HEK293T (cell line): Measurements from ENCODE around the gene TBC1D23.
"Not testable (repeated sequence)": the region's sequence is repeated elsewhere in the genome, so short reads cannot be mapped to it uniquely, and the experiment has no call there.

ENCODE experiments used
- CTCF ChIA-PET: fragments of 350-600 bp; formaldehyde crosslinking; extraction: SDS; loops from one replicate; lab custom pipeline; 2021; ENCODE audit warnings: antibody characterized with exemption, inconsistent platforms; lab: Yijun Ruan, JAX
- POLR2A ChIA-PET: fragments of 350-600 bp; formaldehyde crosslinking; extraction: SDS; loops from one replicate; lab custom pipeline; 2020; ENCODE audit warnings: antibody characterized with exemption, inconsistent platforms; lab: Yijun Ruan, JAX
- DNase-seq: peaks from one replicate; pipeline ENCODE4 v3.0.0; 2012; ENCODE audit warnings: mixed read lengths; ENCODE audit errors: extremely low spot score
- ARNT ChIP-seq: fragments of 450-650 bp; IDR thresholded peaks from 2 replicates; pipeline ENCODE4 v1.6.1; 2017; ENCODE audit warnings: mild to moderate bottlenecking
- BHLHE40 ChIP-seq: fragments of 450-650 bp; IDR thresholded peaks from 2 replicates; pipeline ENCODE4 v1.6.1; 2016; ENCODE audit warnings: mild to moderate bottlenecking, moderate library complexity, borderline replicate concordance
- CTBP1 ChIP-seq: fragments of 450-650 bp; IDR thresholded peaks from 2 replicates; pipeline ENCODE4 v1.6.1; 2016; ENCODE audit warnings: borderline replicate concordance
- ELF4 ChIP-seq: fragments of 450-650 bp; IDR thresholded peaks from 2 replicates; pipeline ENCODE4 v1.6.1; 2017; ENCODE audit warnings: antibody characterized with exemption
- FOXA1 ChIP-seq: fragments of 450-650 bp; IDR thresholded peaks from 2 replicates; pipeline ENCODE4 v1.6.1; 2016; ENCODE audit warnings: mild to moderate bottlenecking
- FOXK2 ChIP-seq: fragments of 450-650 bp; IDR thresholded peaks from 2 replicates; pipeline ENCODE4 v1.6.1; 2016; ENCODE audit warnings: mild to moderate bottlenecking
- FOXM1 ChIP-seq: fragments of 450-650 bp; IDR thresholded peaks from 2 replicates; pipeline ENCODE4 v1.6.1; 2017; ENCODE audit warnings: mild to moderate bottlenecking, borderline replicate concordance
- HDGF ChIP-seq: fragments of 450-650 bp; IDR thresholded peaks from 2 replicates; pipeline ENCODE4 v1.6.1; 2017; ENCODE audit warnings: antibody characterized with exemption, borderline replicate concordance
- L3MBTL2 ChIP-seq: fragments of 450-650 bp; conservative IDR thresholded peaks from 2 replicates; pipeline ENCODE4 v1.6.1; 2016; ENCODE audit warnings: mild to moderate bottlenecking
- LEF1 ChIP-seq: fragments of 450-650 bp; IDR thresholded peaks from 2 replicates; pipeline ENCODE4 v1.6.1; 2017; ENCODE audit warnings: mild to moderate bottlenecking, borderline replicate concordance
- NFRKB ChIP-seq: fragments of 450-650 bp; IDR thresholded peaks from 2 replicates; pipeline ENCODE4 v1.6.1; 2016; ENCODE audit warnings: mild to moderate bottlenecking, moderate library complexity
- SP1 ChIP-seq: fragments of 450-650 bp; IDR thresholded peaks from 2 replicates; pipeline ENCODE4 v1.6.1; 2017
- SUZ12 ChIP-seq: fragments of 450-650 bp; IDR thresholded peaks from 2 replicates; pipeline ENCODE4 v1.6.1; 2016; ENCODE audit warnings: mild to moderate bottlenecking
- TARDBP ChIP-seq: fragments of 450-650 bp; IDR thresholded peaks from 2 replicates; pipeline ENCODE4 v1.6.1; 2016
- ZNF384 ChIP-seq: fragments of 450-650 bp; IDR thresholded peaks from 2 replicates; pipeline ENCODE4 v1.6.1; 2016
- TF ChIP-seq, protein P1 (sequence below): fragments of 450-650 bp; IDR thresholded peaks from 2 replicates; pipeline ENCODE4 v1.6.1; 2016

The TBC1D23 gene

DNA sequence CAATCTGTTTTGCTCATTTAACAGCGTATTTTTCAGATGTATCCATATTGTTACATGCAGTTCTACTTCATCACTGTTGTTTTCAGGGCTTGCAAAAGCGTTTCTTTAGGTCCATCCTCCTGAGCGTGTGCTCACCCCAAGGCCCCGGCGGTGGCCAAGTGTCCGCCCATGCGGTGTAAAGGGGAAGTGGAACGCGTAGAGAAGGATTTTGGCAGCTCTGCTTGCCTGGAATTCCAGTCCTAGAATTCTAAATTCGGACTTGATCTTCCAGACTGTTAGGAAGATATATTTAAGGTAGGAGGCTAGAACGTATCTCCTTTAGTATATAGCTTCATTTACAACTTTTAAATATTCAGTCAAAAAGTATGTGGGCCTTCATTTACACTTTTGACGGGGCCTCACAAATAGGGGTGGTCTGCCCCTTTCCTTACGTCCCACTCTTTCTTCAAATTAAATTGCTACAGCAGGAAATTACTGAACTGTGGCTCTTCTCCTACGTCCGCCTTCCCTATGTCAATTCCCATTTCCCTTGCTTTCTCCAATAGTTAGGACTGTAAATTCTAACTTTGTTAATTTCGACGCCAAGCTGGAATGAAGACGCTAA, 609 bp upstream of the TBC1D23 start:
- no peak for DNase-seq
- CTCF ChIA-PET, result interaction anchor here (0.5 to 0.8 kb wide), 2 partner anchors 89 to 202 kb away, joined by 3 read pairs; no protein-coding TSS in a partner anchor
- POLR2A ChIA-PET, result interaction anchor here (0.7 to 1.5 kb wide), 16 partner anchors 10 to 442 kb away, joined by 3 to 13 read pairs (median 4); partner anchors contain the start of gene CMSS1
- TF ChIP-seq L3MBTL2 (peak; percentile 94), CTBP1 (no peak), LEF1 (no peak)

DNA sequence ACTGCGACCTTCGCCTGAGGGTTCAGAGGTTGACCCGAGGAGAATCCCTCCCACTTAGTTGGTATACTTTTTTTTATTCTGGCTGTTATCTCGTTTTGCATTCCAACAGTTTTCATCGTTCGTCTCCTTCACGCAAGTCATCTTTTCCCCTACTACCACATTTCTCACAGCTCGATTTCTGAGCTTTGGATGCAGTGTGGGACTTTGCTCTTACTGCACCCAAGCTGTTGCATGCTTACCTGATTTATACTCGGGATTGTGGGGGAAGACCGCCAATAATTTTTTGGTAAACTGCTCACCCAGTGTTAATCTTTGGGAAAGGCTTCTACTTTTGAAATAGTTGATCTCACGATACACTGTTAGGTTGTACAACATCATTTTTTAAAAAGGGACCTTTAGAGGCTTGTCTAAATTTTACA, 702 bp downstream of the TBC1D23 start:
- TF ChIP-seq L3MBTL2, result no peak
- DNase-seq, result no peak
- ChIA-PET CTCF (no interaction called here), POLR2A (interaction anchor here (1.2 to 1.3 kb wide), 2 partner anchors 172 to 234 kb away, joined by 3 to 5 read pairs; no protein-coding TSS in a partner anchor)

DNA sequence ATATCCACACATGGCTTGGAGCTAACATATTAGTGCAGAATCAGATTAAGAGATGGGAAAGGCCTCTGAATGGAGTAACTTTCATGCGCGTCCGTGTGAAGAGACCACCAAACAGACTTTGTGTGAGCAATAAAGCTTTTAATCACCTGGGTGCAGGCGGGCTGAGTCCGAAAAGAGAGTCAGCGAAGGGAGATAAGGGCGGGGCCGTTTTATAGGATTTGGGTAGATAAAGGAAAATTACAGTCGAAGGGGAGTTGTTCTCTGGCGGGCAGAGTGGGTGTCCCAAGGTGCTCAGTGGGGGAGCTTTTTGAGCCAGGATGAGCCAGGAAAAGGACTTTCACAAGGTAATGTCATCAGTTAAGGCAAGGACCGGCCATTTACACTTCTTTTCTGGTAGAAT, 2.1 kb downstream of the TBC1D23 start:
- ChIA-PET POLR2A (interaction anchor here (1.1 kb wide), 1 partner anchor 445 kb away, joined by 3 read pairs; the partner anchor contains the start of gene CMSS1), CTCF (interaction anchor here (0.6 to 0.7 kb wide), 2 partner anchors 338 to 1908 kb away, joined by 3 to 4 read pairs; no protein-coding TSS in a partner anchor)
- DNase-seq, result not testable (repeated sequence)

DNA sequence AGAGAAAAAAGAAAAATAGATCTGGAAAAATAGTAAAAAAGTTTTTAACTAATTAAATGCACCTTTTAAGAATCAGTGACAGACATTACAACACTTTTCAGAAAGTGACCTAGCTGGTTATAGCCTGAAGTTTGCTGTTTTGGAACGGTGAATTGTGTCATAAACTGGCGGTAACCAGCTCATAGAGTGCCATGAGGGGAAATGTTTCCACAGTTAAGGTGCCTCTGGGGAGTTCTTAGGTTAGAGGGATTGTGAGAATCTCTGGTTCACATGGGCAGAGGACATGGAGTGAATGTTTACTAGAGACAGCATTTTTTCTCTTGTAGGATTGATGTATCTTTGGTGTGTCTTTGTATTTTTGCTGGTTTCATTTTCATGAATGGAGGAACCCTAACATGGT, 2.8 kb downstream of the TBC1D23 start:
- CTCF ChIA-PET, result no interaction called here
- no peak for DNase-seq
- no peak for TF ChIP-seq L3MBTL2
- TF ChIP-seq, protein P1, sequence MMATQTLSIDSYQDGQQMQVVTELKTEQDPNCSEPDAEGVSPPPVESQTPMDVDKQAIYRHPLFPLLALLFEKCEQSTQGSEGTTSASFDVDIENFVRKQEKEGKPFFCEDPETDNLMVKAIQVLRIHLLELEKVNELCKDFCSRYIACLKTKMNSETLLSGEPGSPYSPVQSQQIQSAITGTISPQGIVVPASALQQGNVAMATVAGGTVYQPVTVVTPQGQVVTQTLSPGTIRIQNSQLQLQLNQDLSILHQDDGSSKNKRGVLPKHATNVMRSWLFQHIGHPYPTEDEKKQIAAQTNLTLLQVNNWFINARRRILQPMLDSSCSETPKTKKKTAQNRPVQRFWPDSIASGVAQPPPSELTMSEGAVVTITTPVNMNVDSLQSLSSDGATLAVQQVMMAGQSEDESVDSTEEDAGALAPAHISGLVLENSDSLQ, result no peak
- no peak for TF ChIP-seq FOXK2
- TF ChIP-seq BHLHE40, result no peak
- no peak for TF ChIP-seq NFRKB
- TF ChIP-seq LEF1, result no peak
- no peak for TF ChIP-seq TARDBP
- TF ChIP-seq SP1, result no peak
- TF ChIP-seq ELF4, result no peak
- no peak for TF ChIP-seq ZNF384
- TF ChIP-seq FOXM1, result no peak
- no peak for TF ChIP-seq SUZ12
- no peak for TF ChIP-seq ARNT
- TF ChIP-seq FOXA1, result no peak
- TF ChIP-seq CTBP1, result no peak
- TF ChIP-seq HDGF, result no peak
- POLR2A ChIA-PET, result no interaction called here

DNA sequence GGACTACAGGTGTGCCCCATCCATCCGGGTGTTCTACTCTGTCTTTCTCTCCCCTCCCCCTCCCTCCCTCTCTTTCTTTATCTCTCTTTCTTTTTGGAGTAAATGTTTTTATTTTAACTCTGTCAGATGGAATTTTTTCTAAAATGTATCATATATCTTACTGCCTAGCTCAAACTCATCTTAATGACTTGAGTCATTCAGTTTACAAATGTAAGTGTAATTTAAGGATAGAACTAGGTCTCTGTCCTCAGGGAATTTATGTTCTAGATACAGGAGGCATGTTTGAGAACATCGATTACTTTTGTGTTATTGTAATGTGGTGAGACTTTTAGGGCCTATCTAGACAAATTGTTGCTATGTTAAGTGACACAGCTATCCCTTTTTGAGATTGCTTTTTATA, 3.5 kb downstream of the TBC1D23 start:
- no peak for DNase-seq
- ChIA-PET POLR2A (no interaction called here), CTCF (no interaction called here)
- TF ChIP-seq SUZ12 (no peak), LEF1 (no peak), FOXA1 (no peak)

DNA sequence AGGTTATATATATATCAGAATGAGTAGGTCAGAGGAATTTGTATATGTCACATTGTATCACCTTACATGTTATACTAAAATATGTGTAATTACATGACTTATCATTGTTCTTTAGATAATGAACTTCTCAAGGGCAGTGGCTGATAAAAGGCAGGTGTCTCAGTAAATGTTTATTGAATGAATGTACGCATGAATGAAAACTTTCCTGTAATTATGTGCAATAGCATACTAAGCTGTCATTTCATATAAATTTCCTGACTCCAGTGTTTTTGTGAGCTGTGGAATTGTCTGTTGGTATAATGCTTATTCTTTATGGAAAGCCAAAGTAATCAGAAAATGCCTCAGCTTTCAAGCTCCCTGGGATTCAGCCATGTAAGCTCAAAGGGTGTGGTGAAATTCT, 4.2 kb downstream of the TBC1D23 start:
- POLR2A ChIA-PET, result no interaction called here
- DNase-seq, result no peak
- TF ChIP-seq HDGF, result no peak
- no peak for TF ChIP-seq NFRKB
- TF ChIP-seq, protein P1, result no peak
- no peak for TF ChIP-seq ZNF384
- TF ChIP-seq L3MBTL2, result no peak
- no peak for TF ChIP-seq ARNT
- TF ChIP-seq ELF4, result no peak
- no peak for TF ChIP-seq BHLHE40
- TF ChIP-seq FOXA1, result no peak
- no peak for TF ChIP-seq SUZ12
- TF ChIP-seq FOXK2, result no peak
- no peak for TF ChIP-seq TARDBP
- no peak for TF ChIP-seq FOXM1
- no peak for TF ChIP-seq CTBP1
- no peak for TF ChIP-seq LEF1
- no peak for TF ChIP-seq SP1
- CTCF ChIA-PET, result no interaction called here

DNA sequence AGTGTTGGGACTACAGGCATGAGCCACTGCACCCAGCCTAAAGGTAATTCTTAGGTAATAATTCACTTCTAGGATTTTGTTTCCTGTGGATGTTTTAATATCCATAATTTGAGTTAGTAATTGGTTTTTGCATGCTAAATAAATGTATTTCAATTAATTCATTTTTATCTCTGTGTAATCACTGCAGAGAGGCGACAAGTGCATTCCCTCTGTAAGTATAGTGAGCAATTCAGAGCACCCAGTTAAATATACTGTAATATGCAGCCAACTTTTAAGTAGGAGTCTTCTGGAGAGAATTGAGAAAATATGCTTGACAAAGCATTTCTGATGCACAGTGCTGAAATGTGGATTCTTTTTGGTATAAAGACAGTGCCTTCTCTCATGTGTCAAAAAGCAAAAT, 5.7 kb downstream of the TBC1D23 start:
- POLR2A ChIA-PET, result no interaction called here
- CTCF ChIA-PET, result no interaction called here
- no peak for DNase-seq
- TF ChIP-seq SUZ12 (no peak), ARNT (no peak), L3MBTL2 (no peak), BHLHE40 (no peak), TARDBP (no peak), HDGF (no peak), FOXA1 (no peak), ELF4 (no peak), NFRKB (no peak), FOXK2 (no peak), ZNF384 (no peak), FOXM1 (no peak), LEF1 (no peak), CTBP1 (no peak), SP1 (no peak)
- TF ChIP-seq, protein P1, result no peak
